ENCODE measurements around the gene WNT1.
A peak's percentile ranks its signal among the peaks of the same experiment; 100 is the strongest.

The WNT1 gene

GRCh38 chr12:48969160-48969771, 8.9 kb upstream of the WNT1 start:
- Histone ChIP-seq H3K4me3 (no peak overlapping the region), H3K27me3 (ENCODE audit: low read depth) (no peaks in the 10 kb centered on the region), H3K36me3 (replicated peaks) (no peaks in the 10 kb centered on the region), H3K4me1 (peaks cover 8% of the 10 kb centered on the region), H3K9me3 (no peaks in the 10 kb centered on the region)
- no peak for DNase-seq (ENCODE audit: low spot score in 2 of 2)
- in situ Hi-C loops (cut with MboI; ENCODE audit: low sequenced_read_pairs): no loop called here

DNA sequence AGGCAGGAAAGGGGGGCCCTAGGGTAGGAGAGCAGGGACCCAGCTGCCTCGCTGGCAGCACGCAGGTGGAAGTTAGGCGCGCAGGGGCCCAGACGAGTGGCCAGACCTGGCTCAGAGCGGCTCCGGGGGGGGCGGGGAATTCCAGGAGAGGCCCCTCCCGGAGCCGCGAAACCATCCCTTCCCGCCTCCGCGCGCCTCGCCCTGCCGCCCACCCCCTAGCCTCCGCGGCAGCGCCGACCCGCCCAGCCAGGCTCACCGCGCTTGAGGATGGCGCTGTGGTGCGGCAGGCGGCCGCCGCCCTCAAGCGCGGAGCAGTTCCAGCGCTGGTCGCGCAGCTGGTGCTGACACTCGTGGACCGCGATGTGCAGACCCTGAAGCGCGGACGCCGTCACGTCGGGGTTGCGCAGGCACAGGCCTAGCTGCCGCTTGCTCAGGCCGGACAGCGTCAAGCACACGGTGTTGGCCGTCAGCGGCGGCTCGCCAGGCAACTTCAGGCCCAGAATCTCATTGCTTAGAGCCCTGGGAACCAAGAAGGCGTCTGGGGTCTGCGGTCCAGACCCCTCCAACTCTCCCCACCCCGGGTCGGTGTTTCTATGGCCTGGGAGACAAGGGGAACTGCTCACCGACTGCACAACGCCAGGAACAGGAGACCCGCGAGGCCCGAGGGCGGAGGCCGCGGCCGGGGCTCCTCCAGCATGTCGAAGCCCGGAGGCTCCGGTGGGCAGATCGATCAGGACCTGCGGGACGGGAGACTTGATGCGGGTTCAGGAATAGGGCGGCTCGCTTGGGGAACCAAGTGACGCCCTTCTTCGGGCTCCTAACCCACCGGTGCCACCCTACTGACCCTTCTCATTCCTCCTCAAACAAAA, 8.1 kb upstream of the WNT1 start:
- in situ Hi-C loops (cut with MboI; ENCODE audit: low sequenced_read_pairs): no loop called here
- peak overlapping the region; percentile 40 for H3K4me3 ChIP-seq

GRCh38 chr12:48970702-48971334, 7.3 kb upstream of the WNT1 start:
- H3K4me3 ChIP-seq: peak overlapping the region; percentile 40
- H3K36me3 ChIP-seq (replicated peaks): no peaks in the 10 kb centered on the region
- in situ Hi-C loops (cut with MboI; ENCODE audit: low sequenced_read_pairs): no loop called here
- no peaks in the 10 kb centered on the region for H3K27me3 ChIP-seq (ENCODE audit: low read depth)
- no peak for DNase-seq (ENCODE audit: low spot score in 2 of 2)
- H3K4me1 ChIP-seq: peaks cover 8% of the 10 kb centered on the region
- H3K9me3 ChIP-seq: no peaks in the 10 kb centered on the region

More for the DNA sequence above, 8.1 kb upstream of the WNT1 start:
- no peak for DNase-seq (ENCODE audit: low spot score in 2 of 2)
- Histone ChIP-seq H3K27me3 (ENCODE audit: low read depth) (no peaks in the 10 kb centered on the region), H3K36me3 (replicated peaks) (no peaks in the 10 kb centered on the region), H3K4me1 (peaks cover 8% of the 10 kb centered on the region), H3K9me3 (no peaks in the 10 kb centered on the region)

- Histone ChIP-seq H3K36me3 (replicated peaks) (no peaks in the 10 kb centered on the region), H3K27me3 (ENCODE audit: low read depth) (no peaks in the 10 kb centered on the region), H3K4me3 (no peak overlapping the region), H3K9me3 (no peaks in the 10 kb centered on the region), H3K4me1 (peaks cover 8% of the 10 kb centered on the region)
- in situ Hi-C loops (cut with MboI; ENCODE audit: low sequenced_read_pairs): no loop called here
- DNase-seq (ENCODE audit: low spot score in 2 of 2): no peak
These were observed 5.7 kb upstream of the WNT1 start for GRCh38 chr12:48972213-48972951.

DNA sequence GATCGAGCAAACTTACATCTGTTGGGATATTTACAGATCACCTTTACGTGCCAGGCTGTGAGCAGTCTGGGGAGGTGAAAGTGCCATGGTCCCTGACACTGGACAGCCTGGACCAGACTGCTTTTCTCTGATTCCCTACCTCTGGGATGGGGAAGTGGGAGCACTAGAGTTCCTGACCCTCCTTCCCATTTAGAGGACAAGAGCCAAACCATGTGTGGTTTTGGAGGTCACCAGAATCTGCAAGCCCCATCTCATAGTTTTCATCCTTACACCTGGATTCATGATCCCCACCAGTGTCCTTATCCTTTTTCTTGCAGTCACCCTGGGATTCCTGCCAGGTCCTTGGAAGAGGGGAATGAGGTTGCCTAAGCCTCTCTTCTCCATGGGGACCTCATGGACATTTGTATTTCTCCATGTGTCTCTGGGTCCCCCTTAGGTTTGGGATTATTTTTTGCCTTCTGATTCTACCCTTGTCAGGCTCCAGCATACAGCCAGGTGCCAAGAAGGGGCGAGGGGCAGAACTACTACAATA, 5.1 kb upstream of the WNT1 start:
- peaks cover 8% of the 10 kb centered on the region for H3K4me1 ChIP-seq
- DNase-seq (ENCODE audit: low spot score in 2 of 2): no peak
- no peaks in the 10 kb centered on the region for H3K9me3 ChIP-seq
- in situ Hi-C loops (cut with MboI; ENCODE audit: low sequenced_read_pairs): no loop called here
- no peaks in the 10 kb centered on the region for H3K27me3 ChIP-seq (ENCODE audit: low read depth)
- no peaks in the 10 kb centered on the region for H3K36me3 ChIP-seq (replicated peaks)
- H3K4me3 ChIP-seq: no peak overlapping the region

DNA sequence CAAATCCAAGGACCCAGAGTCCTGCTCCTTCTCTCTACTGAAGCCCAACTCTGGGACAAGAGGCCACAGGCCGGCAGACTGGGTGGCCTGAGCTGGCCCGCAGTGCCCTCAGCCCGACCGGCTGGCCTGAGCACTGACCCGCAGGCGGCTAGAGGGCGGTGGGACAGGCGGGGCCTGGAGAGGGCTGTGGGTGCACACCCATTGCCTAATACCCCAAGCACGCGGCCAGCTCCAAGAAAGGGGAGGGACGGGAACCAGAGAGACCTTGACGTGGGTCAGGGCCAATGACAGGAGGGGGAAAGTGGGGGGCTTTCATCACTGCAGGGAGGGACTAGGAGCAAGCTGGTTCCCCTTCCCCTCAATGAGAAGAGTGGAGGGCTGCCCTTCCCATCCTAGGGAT, 4.6 kb upstream of the WNT1 start:
- DNase-seq (ENCODE audit: low spot score in 2 of 2): no peak
- no peaks in the 10 kb centered on the region for H3K9me3 ChIP-seq
- in situ Hi-C loops (cut with MboI; ENCODE audit: low sequenced_read_pairs): no loop called here
- peaks cover 8% of the 10 kb centered on the region for H3K4me1 ChIP-seq
- no peaks in the 10 kb centered on the region for H3K36me3 ChIP-seq (replicated peaks)
- no peaks in the 10 kb centered on the region for H3K27me3 ChIP-seq (ENCODE audit: low read depth)
- H3K4me3 ChIP-seq: no peak overlapping the region

GRCh38 chr12:48973941-48974673, 4.0 kb upstream of the WNT1 start:
- Histone ChIP-seq H3K4me3 (no peak overlapping the region), H3K36me3 (replicated peaks) (no peaks in the 10 kb centered on the region), H3K9me3 (no peaks in the 10 kb centered on the region), H3K4me1 (peaks cover 8% of the 10 kb centered on the region), H3K27me3 (ENCODE audit: low read depth) (no peaks in the 10 kb centered on the region)
- in situ Hi-C loops (cut with MboI; ENCODE audit: low sequenced_read_pairs): no loop called here
- DNase-seq (ENCODE audit: low spot score in 2 of 2): peak in 1 of 2 experiments; percentile 51

DNA sequence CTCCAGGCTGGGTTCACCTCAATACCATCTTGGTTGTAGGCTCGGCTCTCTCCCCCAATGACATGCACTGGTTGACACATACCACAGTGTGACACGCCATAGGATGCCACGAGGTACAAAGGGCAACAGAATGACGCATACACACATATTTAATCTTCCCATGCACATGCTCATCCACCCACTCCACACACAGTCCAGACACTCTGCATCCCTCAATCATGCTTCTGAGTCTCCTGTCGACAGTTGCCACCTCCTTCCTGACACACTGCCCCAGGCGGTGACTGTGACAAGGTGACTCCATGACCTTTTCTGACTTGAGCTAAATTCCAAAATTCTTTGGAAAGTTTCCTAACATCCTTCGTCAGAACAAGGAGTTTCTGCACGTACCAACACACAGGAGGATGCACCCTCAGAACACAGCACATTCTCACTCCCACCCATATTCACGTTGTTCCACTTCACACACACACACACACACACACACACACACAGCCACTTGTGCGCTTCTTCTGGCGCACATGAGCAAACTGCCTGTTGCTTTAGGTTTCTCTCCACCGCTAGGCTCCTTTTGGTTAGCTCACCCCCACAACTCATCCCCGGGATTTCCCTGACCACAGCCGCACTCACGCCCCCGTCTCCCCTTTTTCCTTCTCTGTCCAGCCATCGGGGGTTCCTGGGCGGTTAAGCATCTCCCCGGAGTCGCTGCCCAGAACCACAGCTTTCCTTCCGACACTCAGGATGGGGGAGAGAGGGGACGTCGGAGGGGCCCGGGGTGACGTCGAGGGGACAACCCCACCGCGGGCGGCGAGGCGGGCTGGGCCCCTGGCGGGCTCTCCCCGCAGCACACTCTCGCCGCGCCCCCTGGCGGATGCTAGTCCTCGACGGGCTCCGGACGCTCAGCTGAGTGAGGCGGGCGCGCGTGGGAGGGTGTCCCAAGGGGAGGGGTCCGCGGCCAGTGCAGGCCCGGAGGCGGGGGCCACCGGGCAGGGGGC, 536 bp upstream of the WNT1 start:
- Histone ChIP-seq H3K4me3 (no peak overlapping the region), H3K9me3 (no peaks in the 10 kb centered on the region), H3K36me3 (replicated peaks) (no peaks in the 10 kb centered on the region), H3K4me1 (no peaks in the 10 kb centered on the region; the same call in 1 of the 2 replicates), H3K27me3 (ENCODE audit: low read depth) (peaks cover 15% of the 10 kb centered on the region)
- DNase-seq (ENCODE audit: low spot score in 2 of 2): peak in 1 of 2 experiments; percentile 82
- in situ Hi-C loops (cut with MboI; ENCODE audit: low sequenced_read_pairs): loop anchor here (5.0 kb wide), 1 partner anchor 115 kb away; no protein-coding TSS in a partner anchor

DNA sequence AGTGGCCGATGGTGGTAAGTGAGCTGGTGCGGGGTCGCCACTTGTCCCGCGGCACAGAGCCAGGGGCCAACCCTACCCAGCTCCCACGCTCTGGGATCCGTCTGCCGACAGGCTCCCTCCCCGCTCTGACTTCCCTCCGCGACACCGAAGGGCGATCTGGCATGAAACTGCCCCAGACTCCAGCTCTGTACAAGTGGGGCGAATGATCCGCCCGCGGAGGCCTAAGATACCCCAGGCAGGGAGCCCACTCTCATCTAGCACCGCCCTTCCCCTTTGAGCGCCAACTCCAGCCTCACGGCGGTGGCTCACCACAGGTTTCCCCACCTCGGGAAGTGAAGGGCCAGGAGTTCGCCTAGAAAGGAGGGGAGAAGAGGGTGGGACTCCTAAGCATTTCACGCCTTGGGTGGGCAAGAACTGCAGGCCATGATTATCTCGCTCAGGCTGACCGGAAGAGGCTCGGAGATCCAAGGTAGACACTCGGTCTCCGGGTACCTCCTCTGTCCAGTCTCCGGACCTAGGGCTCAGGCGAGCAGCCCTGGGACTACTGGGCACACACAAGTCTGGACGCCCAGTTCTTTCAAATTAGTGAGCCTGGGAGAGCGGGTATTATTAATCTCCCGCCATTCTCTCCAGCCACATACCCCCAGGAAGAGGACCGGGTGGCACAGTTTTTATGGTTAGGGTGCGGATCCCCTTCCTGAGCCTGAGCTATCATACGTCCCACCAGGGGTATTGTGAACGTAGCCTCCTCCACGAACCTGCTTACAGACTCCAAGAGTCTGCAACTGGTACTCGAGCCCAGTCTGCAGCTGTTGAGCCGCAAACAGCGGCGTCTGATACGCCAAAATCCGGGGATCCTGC, 849 bp downstream of the WNT1 start:
- Histone ChIP-seq H3K36me3 (replicated peaks) (no peaks in the 10 kb centered on the region), H3K27me3 (ENCODE audit: low read depth) (peaks cover 16% of the 10 kb centered on the region), H3K4me1 (no peaks in the 10 kb centered on the region; the same call in 1 of the 2 replicates), H3K4me3 (no peak overlapping the region), H3K9me3 (no peaks in the 10 kb centered on the region)
- no peak for DNase-seq (ENCODE audit: low spot score in 2 of 2)
- in situ Hi-C loops (cut with MboI; ENCODE audit: low sequenced_read_pairs): loop anchor here (5.0 kb wide), 1 partner anchor 117 kb away; no protein-coding TSS in a partner anchor

DNA sequence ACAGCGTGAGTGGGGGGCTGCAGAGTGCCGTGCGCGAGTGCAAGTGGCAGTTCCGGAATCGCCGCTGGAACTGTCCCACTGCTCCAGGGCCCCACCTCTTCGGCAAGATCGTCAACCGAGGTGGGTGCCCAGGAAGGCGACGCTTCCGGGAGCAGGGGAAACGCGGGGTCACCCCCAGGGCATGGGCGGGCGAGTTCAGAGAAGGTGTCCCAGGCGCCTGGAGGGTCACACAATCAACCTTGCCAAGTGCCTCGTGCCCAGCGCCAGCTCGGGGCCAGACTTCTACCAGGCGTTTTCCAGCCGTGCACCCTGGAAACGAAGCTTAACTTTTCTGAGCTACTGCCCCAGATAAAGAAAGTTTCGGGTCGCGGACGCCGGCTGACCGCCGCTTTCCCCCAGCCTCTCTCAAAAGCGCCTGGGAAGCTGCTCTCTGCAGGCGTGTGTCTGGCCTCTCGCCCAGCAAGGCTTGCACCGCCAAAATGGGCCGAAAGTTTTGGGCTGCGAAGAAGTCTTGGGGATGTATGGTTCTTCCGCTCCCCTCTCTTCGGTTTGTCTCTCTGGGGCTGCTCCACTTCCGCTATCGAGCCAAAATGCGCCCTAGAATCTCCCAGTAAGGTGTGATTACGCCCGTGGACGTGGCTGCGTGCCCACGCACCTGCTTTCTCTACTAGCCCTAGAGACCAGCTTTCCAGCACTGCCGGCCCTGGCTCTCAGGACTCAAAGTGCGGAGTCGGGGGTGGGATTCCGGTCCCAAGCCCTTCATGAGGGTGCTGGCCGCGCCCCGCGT, 1.7 kb downstream of the WNT1 start:
- in situ Hi-C loops (cut with MboI; ENCODE audit: low sequenced_read_pairs): loop anchor here (5.0 kb wide), 1 partner anchor 117 kb away; no protein-coding TSS in a partner anchor
- no peaks in the 10 kb centered on the region; the same call in 1 of the 2 replicates for H3K4me1 ChIP-seq

More for the DNA sequence above, 1.7 kb downstream of the WNT1 start:
- Histone ChIP-seq H3K4me3 (no peak overlapping the region), H3K9me3 (no peaks in the 10 kb centered on the region), H3K27me3 (ENCODE audit: low read depth) (peaks cover 16% of the 10 kb centered on the region), H3K36me3 (replicated peaks) (no peaks in the 10 kb centered on the region)
- no peak for DNase-seq (ENCODE audit: low spot score in 2 of 2)

All from HAP-1 (cell line).